ENCODE data around the gene ABHD15.

ABHD15 gene

DNA sequence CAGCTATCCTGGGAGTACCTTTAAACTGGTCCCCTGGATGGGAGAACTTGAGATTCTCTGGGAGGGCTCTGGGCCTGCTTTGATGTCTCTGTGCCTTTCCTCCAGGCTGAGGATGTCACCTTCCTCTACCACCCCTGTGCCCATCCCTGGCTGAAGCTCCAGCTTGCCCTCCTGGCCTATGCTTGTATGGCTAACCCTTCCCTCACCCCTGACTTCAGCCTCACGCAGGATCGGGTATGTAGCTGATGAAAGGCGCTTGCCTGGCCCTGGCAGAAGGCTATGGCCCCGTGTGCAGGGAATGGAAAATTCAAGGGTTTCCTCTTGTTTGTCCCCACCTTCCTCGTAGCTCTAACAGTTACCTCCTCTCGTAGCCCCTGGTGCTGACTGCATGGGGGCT is 4.6 kb upstream of the ABHD15 start:
- TF ChIP-seq POLR2AphosphoS5 (IDR thresholded peaks at IDR 0.05; ENCODE audit: low read depth, low read length): no peak
- no peak for TF ChIP-seq POLR2A (IDR thresholded peaks at IDR 0.05; ENCODE audit: low read depth, low read length)
- TF ChIP-seq SPI1 (IDR thresholded peaks at IDR 0.05; ENCODE audit: low read depth, low read length): no peak
- no peak for TF ChIP-seq POU2F2 (IDR thresholded peaks at IDR 0.05; ENCODE audit: low read depth, low read length)
- TF ChIP-seq PAX5 (IDR thresholded peaks at IDR 0.05; ENCODE audit: insufficient read depth, low read length, severe bottlenecking): no peak
- no peak for TF ChIP-seq TAF1 (IDR thresholded peaks at IDR 0.05; ENCODE audit: low read depth, low read length)
- FAIRE-seq: no peak
- no peak for DNase-seq (ENCODE audit: insufficient read length, low spot score)

DNA sequence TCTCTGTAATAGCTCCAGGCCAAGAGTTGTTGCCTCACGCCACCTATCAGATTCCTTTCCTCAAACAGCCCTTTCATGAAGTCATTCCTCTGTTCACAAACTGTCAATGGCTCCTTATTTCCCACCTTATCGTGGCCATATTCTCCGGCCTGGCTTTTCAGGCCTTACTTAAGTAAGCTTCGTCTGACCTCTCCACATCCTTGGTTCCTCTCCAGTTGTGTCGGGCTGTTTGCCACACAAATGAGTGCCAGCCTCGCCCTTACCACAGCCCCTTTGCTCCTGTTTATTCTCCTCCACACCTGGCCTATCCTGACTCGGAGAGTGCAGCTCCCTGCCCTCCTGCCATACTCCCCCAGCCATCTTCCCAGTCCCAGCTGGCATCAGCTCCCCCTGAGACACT is 3.7 kb upstream of the ABHD15 start:
- no peak for TF ChIP-seq PAX5 (IDR thresholded peaks at IDR 0.05; ENCODE audit: insufficient read depth, low read length, severe bottlenecking)
- TF ChIP-seq SPI1 (IDR thresholded peaks at IDR 0.05; ENCODE audit: low read depth, low read length): no peak
- no peak for TF ChIP-seq POU2F2 (IDR thresholded peaks at IDR 0.05; ENCODE audit: low read depth, low read length)
- TF ChIP-seq POLR2A (IDR thresholded peaks at IDR 0.05; ENCODE audit: low read depth, low read length): no peak
- no peak for TF ChIP-seq POLR2AphosphoS5 (IDR thresholded peaks at IDR 0.05; ENCODE audit: low read depth, low read length)
- DNase-seq (ENCODE audit: insufficient read length, low spot score) (no peak), FAIRE-seq (no peak)

DNA sequence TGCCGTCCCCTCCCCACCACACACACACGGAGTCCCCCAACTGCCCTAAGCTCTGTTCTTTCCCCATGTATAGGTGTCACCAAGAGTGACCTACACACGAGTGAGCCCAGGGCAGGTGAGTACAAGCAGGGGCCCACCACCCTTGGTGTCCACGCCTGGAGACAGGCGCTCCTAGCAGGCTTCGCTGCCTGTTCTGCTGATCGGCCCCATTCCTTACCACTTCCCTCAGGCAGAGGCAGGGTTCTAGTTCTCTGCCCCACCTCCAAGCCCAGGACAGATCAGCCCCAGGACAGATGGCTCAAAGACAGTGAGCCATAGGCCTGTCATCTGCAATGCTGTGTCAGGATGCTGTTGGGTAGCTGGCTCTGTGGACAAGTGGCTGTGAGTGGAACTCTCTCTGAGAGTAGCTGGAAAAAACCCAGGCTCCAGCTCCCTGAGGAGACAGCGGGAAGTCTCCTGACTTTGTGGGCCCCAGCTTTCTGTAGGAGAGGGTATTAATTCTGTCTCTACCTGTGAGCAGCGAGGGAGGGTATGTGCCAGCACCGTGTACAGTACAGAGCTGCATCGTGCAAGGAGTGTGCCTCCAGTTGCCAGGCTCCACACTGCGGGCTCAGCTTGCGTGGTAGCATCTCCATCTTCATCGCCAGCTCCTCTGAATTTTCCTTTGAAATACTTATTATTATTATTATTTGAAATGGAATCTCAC is 2.6 kb upstream of the ABHD15 start:
- TF ChIP-seq SPI1 (IDR thresholded peaks at IDR 0.05; ENCODE audit: low read depth, low read length) (no peak), TAF1 (IDR thresholded peaks at IDR 0.05; ENCODE audit: low read depth, low read length) (no peak)
- DNase-seq (ENCODE audit: insufficient read length, low spot score) (no peak), FAIRE-seq (peak; percentile 20)

DNA sequence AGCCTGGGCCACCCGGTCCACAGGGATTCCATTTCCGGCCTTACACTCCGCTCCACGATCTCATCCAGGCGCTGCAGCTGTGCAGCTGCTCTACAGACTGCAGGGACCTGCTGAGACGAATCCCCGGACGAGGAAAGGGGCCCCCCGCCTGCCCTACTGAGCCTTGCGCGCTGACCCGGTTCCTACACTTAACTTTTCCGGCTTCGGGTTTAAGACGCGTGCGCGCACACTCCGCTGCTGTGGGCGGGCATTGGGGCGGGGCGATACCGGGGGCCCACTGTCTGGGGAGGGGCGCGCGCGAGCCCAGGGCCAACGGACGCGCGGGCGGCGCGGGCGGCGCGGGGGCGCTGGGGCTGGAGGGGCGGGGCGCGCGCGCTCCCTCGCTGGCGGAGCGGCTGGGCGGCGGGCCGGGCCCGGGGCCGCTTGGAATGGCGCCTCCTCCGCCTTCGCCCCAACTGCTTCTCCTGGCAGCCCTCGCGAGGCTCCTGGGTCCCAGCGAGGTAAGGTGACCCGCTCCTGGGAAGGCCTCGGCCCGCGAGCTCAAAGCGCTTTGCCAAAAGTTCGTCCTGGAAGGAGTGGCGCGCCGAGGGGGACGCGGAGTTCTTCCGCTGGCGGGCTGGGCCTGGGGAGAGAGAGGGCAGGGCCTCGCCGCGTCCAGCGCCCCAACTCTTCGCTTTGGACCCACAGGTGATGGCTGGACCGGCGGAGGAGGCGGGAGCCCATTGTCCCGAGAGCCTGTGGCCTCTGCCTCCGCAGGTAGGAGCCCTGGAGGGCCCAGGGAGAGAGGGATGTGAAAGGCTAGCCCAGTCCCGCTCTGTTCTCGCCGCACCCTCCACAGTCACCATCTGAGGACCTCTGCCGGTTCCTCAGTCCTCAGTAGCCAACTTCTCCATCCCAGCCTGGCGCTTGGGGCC is 1.8 kb upstream of the ABHD15 start, which contains the start of gene TP53I13:
TSS of gene TP53I13 (plus strand) at position 371 of the 914 bp plus-strand sequence. CDS start at position 429, 58 bp downstream.
- FAIRE-seq: peak; percentile 92
- peak; percentile 84 for DNase-seq (ENCODE audit: insufficient read length, low spot score)

DNA sequence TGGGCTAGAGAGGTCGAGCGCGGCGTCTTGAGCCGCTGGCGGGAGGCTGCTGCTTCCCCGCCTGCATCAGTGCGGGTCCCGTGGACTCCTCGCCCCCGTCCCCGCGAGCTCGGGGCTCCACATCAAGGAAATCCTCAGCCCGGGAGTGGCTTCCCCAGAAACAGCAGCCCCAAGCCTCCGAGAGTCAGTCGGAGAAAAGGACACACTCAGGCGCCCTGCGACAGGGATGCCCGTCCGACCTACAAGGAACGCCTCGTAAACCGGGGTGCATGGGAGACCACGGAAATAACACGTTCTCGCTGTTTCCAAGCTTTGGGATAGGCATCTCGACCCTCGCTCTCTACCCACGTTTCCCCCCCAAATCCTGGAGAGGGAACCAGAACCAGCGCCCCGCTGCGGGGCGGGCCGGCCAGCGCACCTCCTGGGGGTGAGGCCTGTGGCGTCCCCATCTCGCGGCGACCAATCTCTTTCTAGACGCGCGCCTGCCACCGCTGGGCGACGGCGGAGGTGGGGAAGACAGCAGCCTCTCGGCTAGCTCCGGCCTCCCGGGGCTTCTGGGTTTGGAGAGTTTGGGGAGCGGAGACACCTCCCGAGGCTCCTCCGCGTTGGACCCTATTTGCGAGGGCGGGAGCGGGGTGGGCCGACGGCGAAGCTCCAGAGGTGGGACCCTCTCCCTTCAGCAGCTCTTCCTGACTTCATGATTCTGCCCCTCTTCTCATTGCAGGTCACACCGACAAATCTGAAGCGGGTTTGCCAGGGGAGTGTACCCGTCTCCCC is 905 bp upstream of the ABHD15 start:
- no peak for TF ChIP-seq POLR2A (IDR thresholded peaks at IDR 0.05; ENCODE audit: low read depth, low read length)
- TF ChIP-seq TAF1 (IDR thresholded peaks at IDR 0.05; ENCODE audit: low read depth, low read length): peak; percentile 19
- peak; percentile 84 for DNase-seq (ENCODE audit: insufficient read length, low spot score)
- peak; percentile 72 for FAIRE-seq

More for the DNA sequence above, 1.8 kb upstream of the ABHD15 start, which contains the start of gene TP53I13:
- TF ChIP-seq TAF1 (IDR thresholded peaks at IDR 0.05; ENCODE audit: low read depth, low read length): peak; percentile 3; the same call in 1 of the 2 replicates
- no peak for TF ChIP-seq POLR2A (IDR thresholded peaks at IDR 0.05; ENCODE audit: low read depth, low read length)
- no peak for TF ChIP-seq PAX5 (IDR thresholded peaks at IDR 0.05; ENCODE audit: insufficient read depth, low read length, severe bottlenecking)
- TF ChIP-seq POU2F2 (IDR thresholded peaks at IDR 0.05; ENCODE audit: low read depth, low read length): no peak
- 0 out of 2 replicates have a peak, but pooled peaks have one; percentile 31 for TF ChIP-seq POLR2AphosphoS5 (IDR thresholded peaks at IDR 0.05; ENCODE audit: low read depth, low read length)
- no peak for TF ChIP-seq SPI1 (IDR thresholded peaks at IDR 0.05; ENCODE audit: low read depth, low read length)

DNA sequence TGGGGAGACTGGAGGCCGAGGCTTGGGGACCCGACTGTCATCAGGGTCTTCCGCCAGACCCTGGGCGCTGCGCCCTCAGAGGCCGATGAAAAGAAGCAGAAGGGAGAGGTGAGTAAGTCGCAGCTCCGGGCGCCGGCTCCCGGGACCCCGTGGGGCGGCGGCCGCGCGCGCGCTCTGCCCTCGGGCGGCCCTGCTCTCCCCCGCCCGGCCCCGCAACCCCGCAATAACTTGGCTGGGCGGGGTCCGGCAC is 392 bp upstream of the ABHD15 start:
- FAIRE-seq: no peak
- no peak for TF ChIP-seq POU2F2 (IDR thresholded peaks at IDR 0.05; ENCODE audit: low read depth, low read length)
- no peak for DNase-seq (ENCODE audit: insufficient read length, low spot score)

DNA sequence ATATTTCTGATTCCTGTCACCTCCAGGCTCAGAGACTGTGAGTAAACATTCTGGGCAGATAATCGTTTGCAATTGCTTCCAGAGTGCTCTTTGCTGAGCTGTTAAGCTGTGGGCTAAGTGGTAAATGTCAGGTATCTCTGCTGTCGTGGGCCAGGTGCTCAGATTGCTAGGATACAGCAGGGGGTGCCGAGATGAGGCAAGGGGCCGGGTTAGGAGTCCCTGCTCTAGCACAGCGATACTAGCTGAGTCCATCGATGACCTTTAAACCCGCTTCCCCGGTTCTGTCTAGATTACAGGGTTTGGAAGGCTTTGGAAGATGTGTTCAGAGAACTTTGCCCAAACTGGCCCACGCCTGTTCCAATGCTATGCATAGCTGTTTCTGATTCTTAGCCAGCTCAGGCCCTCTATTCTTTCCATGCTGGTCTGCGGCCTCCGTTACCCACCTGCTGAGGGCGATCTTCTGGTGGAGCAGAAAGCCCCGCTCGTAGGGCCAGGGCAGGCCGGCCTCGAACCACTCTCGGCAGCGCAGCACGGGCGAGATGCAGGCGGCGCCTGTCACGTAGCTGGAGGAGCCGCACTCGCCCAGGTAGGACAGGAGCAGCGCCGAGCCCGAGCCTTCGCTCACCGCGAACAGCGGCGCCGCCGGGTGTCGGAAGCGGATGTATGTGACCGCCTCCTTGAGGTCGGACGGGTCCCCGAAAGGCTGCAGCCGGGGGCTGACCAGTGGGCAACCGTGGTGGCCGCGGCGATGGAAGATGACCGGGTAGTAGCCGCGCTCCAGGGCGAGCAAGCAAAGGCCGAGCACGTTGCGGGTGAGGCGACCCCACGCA is 979 bp downstream of the ABHD15 start:
- no peak for TF ChIP-seq PAX5 (IDR thresholded peaks at IDR 0.05; ENCODE audit: insufficient read depth, low read length, severe bottlenecking)
- no peak for TF ChIP-seq TAF1 (IDR thresholded peaks at IDR 0.05; ENCODE audit: low read depth, low read length)
- TF ChIP-seq POLR2A (IDR thresholded peaks at IDR 0.05; ENCODE audit: low read depth, low read length): no peak
- no peak for TF ChIP-seq POLR2AphosphoS5 (IDR thresholded peaks at IDR 0.05; ENCODE audit: low read depth, low read length)
- TF ChIP-seq SPI1 (IDR thresholded peaks at IDR 0.05; ENCODE audit: low read depth, low read length): no peak
- TF ChIP-seq POU2F2 (IDR thresholded peaks at IDR 0.05; ENCODE audit: low read depth, low read length): no peak
- FAIRE-seq (peak; percentile 85), DNase-seq (ENCODE audit: insufficient read length, low spot score) (no peak)

DNA sequence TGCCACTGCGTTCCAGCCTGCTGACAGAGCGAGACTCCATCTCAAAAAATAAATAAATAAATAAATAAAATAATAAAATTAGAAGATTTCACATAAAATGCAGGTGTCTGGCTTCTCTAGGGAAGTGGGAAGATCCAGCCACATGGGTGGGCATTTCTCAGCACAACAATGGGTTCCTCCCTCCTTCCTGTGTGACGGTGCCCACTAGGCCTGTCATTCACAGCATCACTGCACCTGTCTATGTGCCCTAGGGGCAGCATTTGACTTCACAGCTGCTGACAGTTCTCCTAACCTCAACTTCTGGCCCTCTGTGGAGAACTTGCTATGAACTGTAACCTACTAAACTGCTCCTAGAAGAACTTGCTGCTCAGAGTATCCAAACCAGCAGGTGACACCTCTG is 3.0 kb downstream of the ABHD15 start:
- FAIRE-seq (no peak), DNase-seq (ENCODE audit: insufficient read length, low spot score) (no peak)
- TF ChIP-seq POU2F2 (IDR thresholded peaks at IDR 0.05; ENCODE audit: low read depth, low read length) (no peak), SPI1 (IDR thresholded peaks at IDR 0.05; ENCODE audit: low read depth, low read length) (no peak), TAF1 (IDR thresholded peaks at IDR 0.05; ENCODE audit: low read depth, low read length) (no peak), PAX5 (IDR thresholded peaks at IDR 0.05; ENCODE audit: insufficient read depth, low read length, severe bottlenecking) (no peak), POLR2AphosphoS5 (IDR thresholded peaks at IDR 0.05; ENCODE audit: low read depth, low read length) (no peak), POLR2A (IDR thresholded peaks at IDR 0.05; ENCODE audit: low read depth, low read length) (no peak)

DNA sequence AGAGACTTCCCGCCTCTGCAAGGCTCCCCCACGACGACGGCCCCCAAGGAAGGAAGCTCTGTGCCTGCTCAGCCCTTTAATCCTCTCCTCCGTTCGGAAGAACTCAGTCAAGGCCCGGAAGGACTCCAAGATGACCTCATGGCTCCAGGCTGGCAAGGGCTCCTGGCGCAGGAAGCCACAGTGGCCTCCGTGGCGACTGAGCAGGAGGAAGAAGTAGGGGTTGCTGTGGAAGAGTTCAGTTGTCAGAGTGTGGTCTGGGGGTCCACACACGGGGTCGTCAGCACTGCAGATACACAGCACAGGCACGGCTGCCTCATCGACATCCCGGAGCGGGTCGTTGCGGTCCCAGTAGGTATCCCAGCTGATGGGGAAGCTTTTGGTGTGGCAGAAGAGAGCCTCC is 4.2 kb downstream of the ABHD15 start:
- no peak for TF ChIP-seq TAF1 (IDR thresholded peaks at IDR 0.05; ENCODE audit: low read depth, low read length)
- TF ChIP-seq SPI1 (IDR thresholded peaks at IDR 0.05; ENCODE audit: low read depth, low read length): no peak
- no peak for TF ChIP-seq POLR2AphosphoS5 (IDR thresholded peaks at IDR 0.05; ENCODE audit: low read depth, low read length)
- no peak for TF ChIP-seq POLR2A (IDR thresholded peaks at IDR 0.05; ENCODE audit: low read depth, low read length)
- DNase-seq (ENCODE audit: insufficient read length, low spot score) (no peak), FAIRE-seq (no peak)

All from GM12891 (cell line).